H7 (cell line): Measurements from ENCODE around the gene MED26. TPM values are rescaled to one million over a fixed set of nuclear protein-coding genes. Genes with fewer than 3 reads are reported as not detected.
"Not testable (repeated sequence)": the region's sequence is repeated elsewhere in the genome, so short reads cannot be mapped to it uniquely, and the experiment has no call there.

Experiments used
- DNase-seq: peaks from one replicate; pipeline ENCODE4 v3.0.0; 2012
- H3K27me3 ChIP-seq: 2 replicates; pipeline ENCODE4 v1.6.0; 2011; ENCODE audit warnings: mild to moderate bottlenecking, low read length; ENCODE audit not compliant: control insufficient read depth, insufficient read depth
- H3K36me3 ChIP-seq: replicated peaks from 2 replicates; pipeline ENCODE4 v1.5.1; 2011; ENCODE audit warnings: low read length; ENCODE audit not compliant: control insufficient read depth, insufficient read depth
- H3K4me3 ChIP-seq: 2 replicates; pipeline ENCODE4 v1.5.1; 2011; ENCODE audit warnings: low read depth, mild to moderate bottlenecking, control low read depth, low read length, moderate library complexity; ENCODE audit not compliant: insufficient read depth
- total RNA-seq: library from RNA; depleted of rRNA; stranded (reverse); fragments of >200 nt; shearing (Covaris generic); gene quantifications from 2 replicates; pipeline ENCODE4 v1.2.3, GENCODE V29; 2014

MED26 gene
- total RNA-seq, 1 experiment from 2014 or later: 12.0 TPM

- H3K36me3 ChIP-seq: peaks cover 34% of the 10 kb centered on the region
- no peak overlapping the region for H3K4me3 ChIP-seq
- DNase-seq: no peak
- peaks cover 12% of the 10 kb centered on the region for H3K27me3 ChIP-seq
These were observed 29.4 kb upstream of the MED26 start for GRCh38 chr19:16657384-16657783.

GRCh38 chr19:16655727-16656126 is 27.7 kb upstream of the MED26 start:
- peaks cover 48% of the 10 kb centered on the region for H3K36me3 ChIP-seq
- no peak overlapping the region for H3K4me3 ChIP-seq
- H3K27me3 ChIP-seq: peaks cover 2% of the 10 kb centered on the region; the same call in 1 of the 2 replicates
- no peak for DNase-seq

GRCh38 chr19:16654627-16655026 is 26.6 kb upstream of the MED26 start:
- H3K27me3 ChIP-seq: no peaks in the 10 kb centered on the region
- H3K36me3 ChIP-seq: peaks cover 50% of the 10 kb centered on the region
- no peak overlapping the region for H3K4me3 ChIP-seq
- DNase-seq: no peak

- peaks cover 50% of the 10 kb centered on the region for H3K36me3 ChIP-seq
- no peak overlapping the region for H3K4me3 ChIP-seq
- DNase-seq: peak; percentile 74
- no peaks in the 10 kb centered on the region for H3K27me3 ChIP-seq
These were observed 26.1 kb upstream of the MED26 start for GRCh38 chr19:16654140-16654539.

GRCh38 chr19:16652854-16653253 is 24.9 kb upstream of the MED26 start:
- DNase-seq: no peak
- Histone ChIP-seq H3K27me3 (no peaks in the 10 kb centered on the region), H3K4me3 (no peak overlapping the region), H3K36me3 (peaks cover 46% of the 10 kb centered on the region)

GRCh38 chr19:16651421-16652188 is 23.6 kb upstream of the MED26 start:
- peaks cover 42% of the 10 kb centered on the region for H3K36me3 ChIP-seq

GRCh38 chr19:16650821-16651220 is 22.8 kb upstream of the MED26 start:
- no peak for DNase-seq
- no peaks in the 10 kb centered on the region for H3K27me3 ChIP-seq
- H3K36me3 ChIP-seq: peaks cover 45% of the 10 kb centered on the region
- H3K4me3 ChIP-seq: no peak overlapping the region

More at GRCh38 chr19:16651421-16652188, 23.6 kb upstream of the MED26 start:
- not testable (repeated sequence) for H3K27me3 ChIP-seq, H3K4me3 ChIP-seq, DNase-seq

GRCh38 chr19:16649734-16650133 is 21.7 kb upstream of the MED26 start:
- DNase-seq: no peak
- Histone ChIP-seq H3K4me3 (no peak overlapping the region), H3K36me3 (peaks cover 48% of the 10 kb centered on the region), H3K27me3 (no peaks in the 10 kb centered on the region)

- Histone ChIP-seq H3K27me3 (no peaks in the 10 kb centered on the region), H3K4me3 (no peak overlapping the region), H3K36me3 (peaks cover 29% of the 10 kb centered on the region)
- DNase-seq: no peak
These were observed 17.1 kb upstream of the MED26 start for GRCh38 chr19:16645140-16645539.

- no peak overlapping the region for H3K4me3 ChIP-seq
- H3K36me3 ChIP-seq: peaks cover 26% of the 10 kb centered on the region
- DNase-seq: no peak
- no peaks in the 10 kb centered on the region for H3K27me3 ChIP-seq
These were observed 13.7 kb upstream of the MED26 start for GRCh38 chr19:16641695-16642094.

- H3K4me3 ChIP-seq: no peak overlapping the region
- H3K27me3 ChIP-seq: no peaks in the 10 kb centered on the region
- DNase-seq: no peak
- H3K36me3 ChIP-seq: peaks cover 21% of the 10 kb centered on the region
These were observed 12.9 kb upstream of the MED26 start for GRCh38 chr19:16640951-16641350.

GRCh38 chr19:16638666-16639065 is 10.7 kb upstream of the MED26 start:
- peaks cover 10% of the 10 kb centered on the region for H3K36me3 ChIP-seq
- no peak overlapping the region for H3K4me3 ChIP-seq
- H3K27me3 ChIP-seq: no peaks in the 10 kb centered on the region
- DNase-seq: no peak

- no peak overlapping the region for H3K4me3 ChIP-seq
- H3K27me3 ChIP-seq: no peaks in the 10 kb centered on the region
- no peak for DNase-seq
- H3K36me3 ChIP-seq: peaks cover 10% of the 10 kb centered on the region
These were observed 9.5 kb upstream of the MED26 start for GRCh38 chr19:16637535-16637934.

GRCh38 chr19:16631465-16631864 is 3.5 kb upstream of the MED26 start:
- Histone ChIP-seq H3K27me3 (no peaks in the 10 kb centered on the region), H3K4me3 (no peak overlapping the region), H3K36me3 (peaks cover 3% of the 10 kb centered on the region)
- no peak for DNase-seq

- no peaks in the 10 kb centered on the region for H3K27me3 ChIP-seq
- no peak for DNase-seq
- peak overlapping the region; percentile 87 for H3K4me3 ChIP-seq
- peaks cover 8% of the 10 kb centered on the region for H3K36me3 ChIP-seq
These were observed 1.1 kb upstream of the MED26 start for GRCh38 chr19:16628984-16629691.
